ENCODE data around the gene PIK3CA. TPM values are rescaled to one million over a fixed set of nuclear protein-coding genes. Genes with fewer than 3 reads are reported as not detected.
"Not testable (repeated sequence)": the region's sequence is repeated elsewhere in the genome, so short reads cannot be mapped to it uniquely, and the experiment has no call there.

PIK3CA gene
- total and polyA plus RNA-seq, 8 donors = 25.3 to 39.8 (median 32.2) TPM

DNA sequence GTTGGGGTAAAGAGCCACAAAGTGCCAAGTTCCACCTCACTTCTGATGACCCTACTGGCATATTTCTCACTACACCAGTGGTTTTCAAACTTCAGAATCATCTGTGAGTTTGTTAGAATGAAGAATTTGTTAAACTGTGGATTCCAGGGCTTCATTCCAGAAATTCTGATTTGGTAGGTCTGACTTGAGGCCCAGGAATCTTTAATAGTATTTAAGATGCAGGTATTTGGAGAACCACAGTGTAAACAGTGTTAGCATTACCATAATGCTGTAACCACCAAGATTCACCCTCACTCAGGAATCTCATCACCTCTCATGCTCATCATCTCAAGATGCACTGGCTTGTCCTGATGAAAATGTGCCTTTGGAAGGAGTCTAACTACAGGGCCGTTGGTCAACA is 96.7 kb downstream of the PIK3CA start:
- peaks cover 0 to 7% of the 10 kb centered on the region in 2 donors for H3K36me3 ChIP-seq
- no peaks in the 10 kb centered on the region for H3K27me3 ChIP-seq
- no peak for DNase-seq
- TF ChIP-seq CTCF (IDR thresholded peaks at IDR 0.05) = no peak
- intact Hi-C loops (cut with DNase I) = no loop called here
- H3K4me1 ChIP-seq = no peaks in the 10 kb centered on the region
- ATAC-seq = no peak
- no peak overlapping the region for H3K27ac ChIP-seq
- no peak overlapping the region for H3K4me3 ChIP-seq
- H3K9me3 ChIP-seq = no peaks in the 10 kb centered on the region

- DNase-seq (no peak), ATAC-seq (no peak)
- H3K36me3 ChIP-seq = peaks cover 0 to 9% of the 10 kb centered on the region in 2 donors
- no peak overlapping the region for H3K4me3 ChIP-seq
- no peak for TF ChIP-seq CTCF (IDR thresholded peaks at IDR 0.05)
- no peak overlapping the region for H3K27ac ChIP-seq
- H3K9me3 ChIP-seq = no peaks in the 10 kb centered on the region
- intact Hi-C loops (cut with DNase I) = no loop called here
- no peaks in the 10 kb centered on the region for H3K27me3 ChIP-seq
- no peaks in the 10 kb centered on the region for H3K4me1 ChIP-seq
Observed at GRCh38 chr3:179247289-179248015, 99.3 kb downstream of the PIK3CA start.

- TF ChIP-seq CTCF (IDR thresholded peaks at IDR 0.05) = no peak
- intact Hi-C loops (cut with DNase I) = no loop called here
- no peak within 1 kb of the TSS for H3K27ac ChIP-seq
- H3K36me3 ChIP-seq = peaks cover 0 to 9% of the 10 kb centered on the region in 2 donors
- H3K4me3 ChIP-seq = no peak within 1 kb of the TSS
- H3K27me3 ChIP-seq = no peaks in the 10 kb centered on the region
- DNase-seq (no peak), ATAC-seq (no peak)
- no peaks in the 10 kb centered on the region for H3K4me1 ChIP-seq
- no peaks in the 10 kb centered on the region for H3K9me3 ChIP-seq
Observed at GRCh38 chr3:179250803-179251476, 102.8 kb downstream of the PIK3CA start, which contains the start of gene KCNMB3. Gene KCNMB3 (minus strand): TSS chr3:179251114. CDS start chr3:179250990, 124 bp downstream.

DNA sequence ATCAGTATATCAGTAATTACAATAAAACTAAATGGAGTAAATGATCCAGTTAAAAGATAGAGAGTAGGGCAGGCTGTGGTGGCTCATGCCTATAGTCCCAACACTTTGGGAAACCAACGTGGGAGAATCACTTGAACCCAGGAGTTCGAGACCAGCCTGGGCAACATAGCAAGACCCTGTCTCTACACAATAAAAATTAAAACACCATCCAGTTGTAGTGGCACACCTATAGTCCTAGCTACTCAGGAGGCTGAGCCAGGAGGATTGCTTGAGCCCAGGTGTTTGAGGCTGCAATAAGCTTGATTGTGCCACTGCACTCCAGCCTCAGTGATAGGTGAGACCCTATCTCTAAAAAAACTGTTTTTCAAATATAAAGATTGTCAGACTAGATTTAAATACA is 108.7 kb downstream of the PIK3CA start:
- no peaks in the 10 kb centered on the region for H3K27me3 ChIP-seq
- no peaks in the 10 kb centered on the region for H3K36me3 ChIP-seq
- no peak for TF ChIP-seq CTCF (IDR thresholded peaks at IDR 0.05)
- H3K4me3 ChIP-seq = no peak overlapping the region
- DNase-seq = no peak
- intact Hi-C loops (cut with DNase I) = no loop called here
- H3K4me1 ChIP-seq = peaks cover 0 to 9% of the 10 kb centered on the region in 2 donors
- peaks cover 0 to 17% of the 10 kb centered on the region in 2 donors for H3K9me3 ChIP-seq
- H3K27ac ChIP-seq = no peak overlapping the region
- ATAC-seq = no peak

DNA sequence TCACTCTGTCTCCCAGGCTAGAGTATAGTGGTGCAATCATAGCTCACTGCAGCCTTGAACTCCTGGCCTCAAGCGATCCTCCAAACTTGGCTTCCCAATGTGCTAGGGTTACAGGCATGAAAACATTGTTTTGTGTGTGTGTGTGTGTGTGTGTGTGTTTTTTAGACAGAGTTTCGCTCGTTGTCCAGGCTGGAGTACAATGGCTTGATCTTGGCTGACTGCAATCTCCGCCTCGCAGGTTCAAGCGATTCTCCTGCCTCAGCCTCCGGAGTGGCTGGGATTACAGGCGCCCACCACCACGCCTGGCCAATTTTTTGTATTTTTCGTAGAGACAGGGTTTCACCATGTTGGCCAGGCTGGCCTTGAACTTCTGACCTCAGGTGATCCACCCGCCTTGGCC is 109.6 kb downstream of the PIK3CA start:
- H3K9me3 ChIP-seq = peaks cover 0 to 21% of the 10 kb centered on the region in 2 donors
- intact Hi-C loops (cut with DNase I); H3K27ac ChIP-seq; H3K4me3 ChIP-seq; DNase-seq; H3K27me3 ChIP-seq; H3K36me3 ChIP-seq; ATAC-seq: not testable (repeated sequence)
- H3K4me1 ChIP-seq = peaks cover 0 to 11% of the 10 kb centered on the region in 2 donors
